HCT116 (cell line): Measurements from ENCODE around the gene IMMP2L. TPM values are rescaled to one million over a fixed set of nuclear protein-coding genes. Genes with fewer than 3 reads are reported as not detected.

Experiments
- ATAC-seq: fragments of 200-7000 bp; cut with Tn5 transposase; 2 replicates; pipeline ENCODE4 v1.9.1; 2020; ENCODE audit warnings: mild to moderate bottlenecking, moderate library complexity
- BruUV-seq: library from RNA; stranded (reverse); fragments of 400-500 nt; replicated peaks from 2 replicates; lab custom pipeline; 2021; lab: Mats Ljungman, UMichigan
- CTCF ChIA-PET: fragments of 300-600 bp; sonication (Branson Sonifier 250); formaldehyde crosslinking; loops from one replicate; lab custom pipeline; 2021; ENCODE audit warnings: antibody characterized with exemption; lab: Charles Lee
- POLR2A ChIA-PET: fragments of 300-600, 350-600 bp; sonication (Branson Sonifier 250); formaldehyde crosslinking; loops from one replicate; lab custom pipeline; 2021; ENCODE audit warnings: antibody characterized with exemption; lab: Charles Lee
- RAD21 ChIA-PET, 2 experiments: fragments of 300-600 bp; sonication (Branson Sonifier 250); formaldehyde crosslinking; loops; one replicate each; lab custom pipeline; 2023; ENCODE audit warnings: low total read pairs in 2 of 2; ENCODE audit not compliant: uncharacterized antibody in 2 of 2, unreplicated experiment in 2 of 2, low non-redundant PET in 1 of 2; lab: Charles Lee
- DNase-seq: peaks from one replicate; pipeline ENCODE4 v3.0.0-alpha.2; 2010; ENCODE audit warnings: low read depth, low spot score
- H2AFZ ChIP-seq: fragments of 200-600 bp; shearing (Covaris generic), sonication (generic); 2 replicates; pipeline ENCODE4 v1.6.1; 2017; ENCODE audit warnings: low read depth, mixed run types, mixed read lengths, antibody characterized with exemption, low read length; ENCODE audit not compliant: poor library complexity, severe bottlenecking
- H3K27ac ChIP-seq: 2 replicates; pipeline ENCODE4 v1.5.1; 2012; ENCODE audit warnings: low read depth, low read length
- H3K27me3 ChIP-seq: fragments of 200-600 bp; sonication (generic); 2 replicates; pipeline ENCODE4 v1.6.1; 2016; ENCODE audit warnings: mixed run types, low read length, mixed read lengths; ENCODE audit not compliant: insufficient read depth
- H3K36me3 ChIP-seq, 2 experiments: fragments of 200-500 bp in 1 of 2; fragments of 200-600 bp in 1 of 2; sonication (Bioruptor generic) in 1 of 2; sonication (generic) in 1 of 2; 2 replicates each; pipeline versions ENCODE4 v1.5.1 to v1.6.1; 2014 to 2016; ENCODE audit warnings: low read length in 2 of 2, inconsistent platforms in 1 of 2, mixed read lengths in 1 of 2, mixed run types in 1 of 2; ENCODE audit not compliant: insufficient read depth in 2 of 2, control insufficient read depth in 1 of 2
- H3K4me1 ChIP-seq, 2 experiments: fragments of 200-600 bp in 1 of 2; sonication (generic) in 1 of 2; 2 replicates each; pipeline versions ENCODE4 v1.5.1 to v1.6.1; 2012 to 2017; ENCODE audit warnings: low read length in 2 of 2, inconsistent platforms in 1 of 2, mild to moderate bottlenecking in 1 of 2, mixed read lengths in 1 of 2, mixed run types in 1 of 2, moderate library complexity in 1 of 2; ENCODE audit not compliant: insufficient read depth in 2 of 2, control insufficient read depth in 1 of 2
- H3K4me2 ChIP-seq: fragments of 200-600 bp; sonication (generic); 2 replicates; pipeline ENCODE4 v1.6.1; 2017; ENCODE audit warnings: mixed run types, low read length, mixed read lengths
- H3K4me3 ChIP-seq, 2 experiments: fragments of 200-600 bp in 1 of 2; sonication (generic) in 1 of 2; replicated peaks in 1 of 2; 2 replicates each; pipeline ENCODE4 v1.5.1; 2011 to 2016; ENCODE audit warnings: low read length in 2 of 2, control low read depth in 1 of 2, low read depth in 1 of 2, mild to moderate bottlenecking in 1 of 2, mixed read lengths in 1 of 2, mixed run types in 1 of 2
- H3K79me2 ChIP-seq: fragments of 200-600 bp; sonication (generic); 2 replicates; pipeline ENCODE4 v1.6.1; 2017; ENCODE audit warnings: mild to moderate bottlenecking, mixed run types, low read length, moderate library complexity, mixed read lengths; ENCODE audit not compliant: insufficient read depth
- H3K9ac ChIP-seq: fragments of 200-600 bp; sonication (generic); 2 replicates; pipeline ENCODE4 v1.6.1; 2016; ENCODE audit warnings: low read length, mixed read lengths
- H3K9me2 ChIP-seq: fragments of 200-600 bp; sonication (generic), shearing (Covaris generic); 2 replicates; pipeline ENCODE4 v1.6.1; 2017; ENCODE audit warnings: mixed run types, mild to moderate bottlenecking, moderate library complexity; ENCODE audit not compliant: insufficient read depth
- H3K9me3 ChIP-seq, 2 experiments: fragments of 200-500 bp in 1 of 2; fragments of 200-600 bp in 1 of 2; sonication (Bioruptor generic) in 1 of 2; sonication (generic) in 1 of 2; 2 replicates each; pipeline ENCODE4 v1.6.1; 2014 to 2017; ENCODE audit warnings: low read length in 2 of 2, mixed read lengths in 2 of 2, inconsistent platforms in 1 of 2, low read depth in 1 of 2, mild to moderate bottlenecking in 1 of 2, mixed run types in 1 of 2, moderate library complexity in 1 of 2; ENCODE audit not compliant: control insufficient read depth in 1 of 2, insufficient read depth in 1 of 2
- H4K20me1 ChIP-seq: fragments of 200-600 bp; sonication (generic), shearing (Covaris generic); 2 replicates; pipeline ENCODE4 v1.6.1; 2017; ENCODE audit warnings: mixed run types, mild to moderate bottlenecking, moderate library complexity; ENCODE audit not compliant: insufficient read depth
- CEBPB ChIP-seq: IDR thresholded peaks from 2 replicates; pipeline ENCODE4 v1.6.1; 2012; ENCODE audit warnings: low read depth
- EGR1 ChIP-seq: IDR thresholded peaks from 2 replicates; pipeline ENCODE4 v1.6.1; 2012; ENCODE audit warnings: low read depth
- EZH2phosphoT487 ChIP-seq: fragments of 200-600 bp; IDR thresholded peaks from 2 replicates; pipeline ENCODE4 v1.6.1; 2018; ENCODE audit warnings: antibody characterized with exemption, borderline replicate concordance
- FOSL1 ChIP-seq: IDR thresholded peaks from 2 replicates; pipeline ENCODE4 v1.6.1; 2012; ENCODE audit warnings: low read depth
- JUND ChIP-seq: IDR thresholded peaks from 2 replicates; pipeline ENCODE4 v1.6.1; 2012
- POLR2A ChIP-seq: IDR thresholded peaks from 2 replicates; pipeline ENCODE4 v1.7.0; 2011; ENCODE audit warnings: borderline replicate concordance; ENCODE audit not compliant: insufficient read depth, insufficient read length; ENCODE audit errors: extremely low read depth
- RAD21 ChIP-seq: IDR thresholded peaks from 2 replicates; pipeline ENCODE4 v1.6.1; 2012; ENCODE audit warnings: low read depth, mild to moderate bottlenecking
- SIN3A ChIP-seq: IDR thresholded peaks from 2 replicates; pipeline ENCODE4 v1.6.1; 2012; ENCODE audit warnings: low read depth
- TCF7L2 ChIP-seq: IDR thresholded peaks from 2 replicates; pipeline ENCODE4 v1.7.0; 2011; ENCODE audit warnings: borderline replicate concordance, inconsistent platforms; ENCODE audit not compliant: insufficient read depth, insufficient read length; ENCODE audit errors: extremely low read depth
- YY1 ChIP-seq: IDR thresholded peaks from 2 replicates; pipeline ENCODE4 v1.6.1; 2011; ENCODE audit warnings: low read length, low read depth, moderate library complexity, mild to moderate bottlenecking; ENCODE audit not compliant: insufficient replicate concordance; ENCODE audit errors: extremely low read depth
- intact Hi-C: fragments of 100-400 bp; cut with micrococcal nuclease; formaldehyde crosslinking; loops from 2 replicates; pipeline ENCODE4 v1.10.0; 2022
- total RNA-seq: library from RNA; stranded (reverse); gene quantifications from one replicate; pipeline ENCODE4 v1.2.1, GENCODE V29; 2021; ENCODE audit not compliant: unreplicated experiment

The IMMP2L gene
- total RNA-seq, 1 experiment from 2014 or later = 21.1 TPM

DNA sequence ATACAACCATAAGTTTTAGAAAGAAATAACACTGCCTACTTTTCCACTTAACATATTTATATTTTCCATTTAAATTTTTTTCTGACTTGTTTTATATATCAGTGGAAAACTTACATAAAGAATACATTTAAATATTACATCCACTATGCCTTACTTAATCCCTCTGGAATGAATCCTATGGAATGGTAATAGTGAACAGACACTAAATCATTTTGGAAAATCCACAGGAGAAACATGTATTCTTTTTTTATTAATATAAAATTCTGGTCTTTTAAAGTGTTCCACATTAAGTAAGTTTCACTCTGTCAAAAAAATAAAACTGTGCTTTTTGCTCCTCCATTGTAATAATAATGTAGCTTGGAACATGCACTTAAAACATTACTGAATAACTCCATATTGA, 708.1 kb downstream of the IMMP2L start:
- Histone ChIP-seq H3K9me2 (no peaks in the 10 kb centered on the region), H3K27ac (no peak overlapping the region), H3K79me2 (no peaks in the 10 kb centered on the region), H3K9ac (no peak overlapping the region), H2AFZ (no peak overlapping the region), H3K4me3 (no peak overlapping the region), H4K20me1 (no peaks in the 10 kb centered on the region), H3K4me1 (no peaks in the 10 kb centered on the region), H3K9me3 (no peaks in the 10 kb centered on the region)
- ATAC-seq = no peak
- CTCF ChIA-PET = no interaction called here
- intact Hi-C loops = no loop called here
- no TSS peak for BruUV-seq
- RAD21 ChIA-PET = no interaction called here
- POLR2A ChIA-PET = no interaction called here
- TF ChIP-seq YY1 (no peak), JUND (no peak), SIN3A (no peak), CEBPB (no peak), POLR2A (no peak), TCF7L2 (no peak), RAD21 (no peak), EZH2phosphoT487 (no peak)
- TF ChIP-seq, all 23 proteins: peak for 0
- H3K27me3 ChIP-seq = no peaks in the 10 kb centered on the region
- no peaks in the 10 kb centered on the region for H3K36me3 ChIP-seq
- no peak for DNase-seq
- H3K4me2 ChIP-seq = no peak overlapping the region

DNA sequence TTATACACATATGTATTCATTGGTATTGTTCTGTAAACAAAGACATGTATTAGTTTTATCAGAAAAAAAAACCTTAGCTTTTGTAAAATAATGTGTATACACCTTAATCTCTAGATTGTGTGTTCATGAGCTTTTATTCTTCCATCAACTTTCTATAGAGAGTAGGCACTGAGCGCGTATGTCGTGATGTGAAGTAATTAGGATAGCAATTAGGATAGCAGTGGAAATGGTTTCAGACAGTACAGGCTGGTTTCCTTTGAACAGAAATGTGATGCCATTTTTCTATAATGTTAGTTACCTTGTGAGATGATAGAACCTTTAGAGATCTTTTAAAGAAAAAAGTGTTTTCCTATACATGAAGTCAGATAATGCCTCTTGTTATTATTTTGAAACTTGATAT, 709.0 kb downstream of the IMMP2L start:
- ChIA-PET POLR2A (no interaction called here), CTCF (no interaction called here), RAD21 (no interaction called here)
- no peaks in the 10 kb centered on the region for H3K4me1 ChIP-seq
- H3K79me2 ChIP-seq = no peaks in the 10 kb centered on the region
- H4K20me1 ChIP-seq = no peaks in the 10 kb centered on the region
- H3K27me3 ChIP-seq = no peaks in the 10 kb centered on the region
- no peak overlapping the region for H3K9ac ChIP-seq
- ATAC-seq (no peak), DNase-seq (no peak)
- no peak overlapping the region for H3K4me3 ChIP-seq
- TF ChIP-seq JUND (no peak), TCF7L2 (no peak), CEBPB (no peak), EZH2phosphoT487 (no peak), FOSL1 (no peak), EGR1 (no peak)
- H3K36me3 ChIP-seq = no peaks in the 10 kb centered on the region
- intact Hi-C loops = no loop called here
- H3K4me2 ChIP-seq = no peak overlapping the region
- no peaks in the 10 kb centered on the region for H3K9me2 ChIP-seq
- H3K9me3 ChIP-seq = no peaks in the 10 kb centered on the region
- H3K27ac ChIP-seq = no peak overlapping the region
- H2AFZ ChIP-seq = no peak overlapping the region
- BruUV-seq = no TSS peak
